ENCODE measurements around the gene GSG1L.

GSG1L gene

DNA sequence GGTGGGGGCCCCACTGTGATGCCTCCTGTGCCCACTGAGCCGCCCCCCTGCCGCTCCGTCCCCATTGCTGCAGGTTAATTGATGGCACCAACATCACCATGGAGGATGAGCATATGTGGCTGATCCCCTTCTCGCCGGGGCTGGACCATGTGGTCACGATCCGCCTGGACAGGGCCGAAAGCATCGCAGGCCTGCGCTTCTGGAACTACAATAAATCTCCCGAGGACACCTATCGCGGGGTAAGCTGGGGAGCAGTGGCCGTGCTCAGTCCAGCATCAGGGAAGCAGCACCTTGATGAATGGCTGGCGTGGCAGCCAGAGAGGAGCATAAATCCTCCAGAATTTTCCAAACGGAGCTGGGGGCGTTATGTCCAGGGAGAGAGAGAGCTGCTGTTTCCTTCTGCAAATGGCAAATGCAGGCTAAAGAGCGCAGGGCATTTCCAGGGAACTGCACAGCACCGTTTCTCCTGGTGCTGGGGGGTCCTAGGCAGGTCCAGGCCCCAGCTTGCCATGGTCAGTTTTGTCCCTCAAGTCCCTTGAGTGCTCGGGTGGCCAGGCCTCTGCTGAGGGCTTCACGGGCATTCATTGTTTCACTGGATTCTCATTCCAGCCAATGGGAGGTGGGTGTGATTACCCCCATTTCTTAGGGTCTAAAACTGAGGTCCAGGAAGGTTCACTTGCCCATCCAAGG lies 297.1 kb downstream of the GSG1L start:
- H3K4me3 Mint-ChIP-seq: no peak overlapping the region
- peaks cover 15% of the 10 kb centered on the region for H3K36me3 Mint-ChIP-seq (ENCODE audit: low read depth)
- no peaks in the 10 kb centered on the region for H3K9me3 Mint-ChIP-seq
- H3K27me3 Mint-ChIP-seq: no peaks in the 10 kb centered on the region
- H3K27ac Mint-ChIP-seq: no peak overlapping the region
- H3K4me1 Mint-ChIP-seq (ENCODE audit: low read depth): no peaks in the 10 kb centered on the region

- peaks cover 11% of the 10 kb centered on the region for H3K36me3 Mint-ChIP-seq (ENCODE audit: low read depth)
- no peak overlapping the region for H3K4me3 Mint-ChIP-seq
- no peak overlapping the region for H3K27ac Mint-ChIP-seq
- H3K9me3 Mint-ChIP-seq: no peaks in the 10 kb centered on the region
- H3K27me3 Mint-ChIP-seq: no peaks in the 10 kb centered on the region
- H3K4me1 Mint-ChIP-seq (ENCODE audit: low read depth): no peaks in the 10 kb centered on the region
These were observed 298.4 kb downstream of the GSG1L start for GRCh38 chr16:27764869-27765675.

GRCh38 chr16:27764427-27764826 lies 299.1 kb downstream of the GSG1L start:
- Mint-ChIP-seq H3K4me3 (no peak overlapping the region), H3K27me3 (no peaks in the 10 kb centered on the region)

GRCh38 chr16:27762441-27762840 lies 301.1 kb downstream of the GSG1L start:
- no peaks in the 10 kb centered on the region for H3K4me1 Mint-ChIP-seq (ENCODE audit: low read depth)

More at GRCh38 chr16:27764427-27764826, 299.1 kb downstream of the GSG1L start:
- peaks cover 11% of the 10 kb centered on the region for H3K36me3 Mint-ChIP-seq (ENCODE audit: low read depth)
- H3K27ac Mint-ChIP-seq: no peak overlapping the region
- H3K4me1 Mint-ChIP-seq (ENCODE audit: low read depth): no peaks in the 10 kb centered on the region
- no peaks in the 10 kb centered on the region for H3K9me3 Mint-ChIP-seq

DNA sequence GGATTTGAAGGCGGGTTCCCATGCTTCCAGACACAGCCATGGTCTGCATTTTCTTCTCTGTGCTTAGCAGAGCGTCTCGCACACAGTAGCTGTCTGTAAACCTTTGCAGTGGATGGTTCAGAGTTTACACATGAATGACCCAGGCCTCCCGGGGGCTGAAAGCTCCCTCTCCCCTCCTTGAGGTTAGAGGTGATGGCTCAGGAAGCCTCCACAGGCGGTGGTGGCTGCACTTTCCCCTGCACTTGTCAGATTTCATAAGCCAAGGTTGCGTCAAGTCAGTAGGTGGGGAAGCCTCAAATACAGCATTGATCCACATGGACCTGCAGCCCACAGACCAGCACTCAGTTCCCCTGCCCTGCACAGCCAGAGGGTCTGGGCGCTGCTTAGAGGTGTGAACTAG lies 301.7 kb downstream of the GSG1L start:
- no peak overlapping the region for H3K27ac Mint-ChIP-seq
- H3K27me3 Mint-ChIP-seq: no peaks in the 10 kb centered on the region
- peaks cover 23% of the 10 kb centered on the region for H3K36me3 Mint-ChIP-seq (ENCODE audit: low read depth)
- H3K4me1 Mint-ChIP-seq (ENCODE audit: low read depth): no peaks in the 10 kb centered on the region
- H3K9me3 Mint-ChIP-seq: no peaks in the 10 kb centered on the region
- no peak overlapping the region for H3K4me3 Mint-ChIP-seq

More at GRCh38 chr16:27762441-27762840, 301.1 kb downstream of the GSG1L start:
- Mint-ChIP-seq H3K27me3 (no peaks in the 10 kb centered on the region), H3K9me3 (no peaks in the 10 kb centered on the region), H3K27ac (no peak overlapping the region), H3K4me3 (no peak overlapping the region), H3K36me3 (ENCODE audit: low read depth) (peaks cover 23% of the 10 kb centered on the region)

GRCh38 chr16:27760789-27761176 lies 302.7 kb downstream of the GSG1L start:
- Mint-ChIP-seq H3K4me1 (ENCODE audit: low read depth) (no peaks in the 10 kb centered on the region), H3K9me3 (no peaks in the 10 kb centered on the region), H3K27ac (no peak overlapping the region), H3K4me3 (no peak overlapping the region), H3K27me3 (no peaks in the 10 kb centered on the region), H3K36me3 (ENCODE audit: low read depth) (peaks cover 23% of the 10 kb centered on the region)

DNA sequence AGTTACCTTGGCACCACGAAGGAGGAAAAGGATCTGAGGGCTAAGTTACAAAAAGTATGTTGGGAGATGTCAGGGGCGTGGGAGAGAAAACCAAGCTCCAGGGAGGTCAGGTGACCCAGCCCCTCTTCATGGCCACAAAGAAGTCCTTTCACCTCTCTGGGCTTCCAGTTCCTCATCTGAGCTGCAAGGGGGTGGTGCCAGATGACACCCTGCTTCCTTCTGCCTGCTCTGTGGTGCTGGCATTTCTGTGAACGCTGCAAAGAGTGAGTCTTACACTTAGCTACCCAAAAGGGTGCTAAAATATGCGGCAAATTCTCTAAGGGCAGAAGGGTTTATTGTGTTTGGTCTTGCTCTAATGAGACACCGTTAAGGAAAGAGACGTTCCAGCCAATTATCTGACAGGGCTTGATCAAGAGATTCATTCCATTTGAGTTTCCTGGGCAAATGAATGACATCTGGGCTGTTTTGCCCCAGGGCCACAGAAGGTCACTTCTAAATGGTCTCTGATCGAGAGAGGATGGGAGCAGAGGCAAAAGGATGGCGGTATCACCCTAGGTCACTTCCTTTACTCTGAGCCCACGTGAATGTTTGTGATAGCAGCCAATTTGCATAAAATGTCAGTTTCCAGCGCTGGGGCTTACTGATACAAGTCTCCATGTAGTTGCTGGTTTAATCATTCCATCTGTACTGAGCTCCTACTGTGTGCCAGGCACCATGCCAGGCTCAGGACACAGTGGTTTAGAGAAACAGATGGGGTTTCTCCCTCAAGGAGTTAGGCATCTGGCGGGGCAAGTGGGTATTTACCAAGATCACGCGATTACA lies 303.3 kb downstream of the GSG1L start:
- H3K27ac Mint-ChIP-seq: no peak overlapping the region
- H3K4me3 Mint-ChIP-seq: no peak overlapping the region
- no peaks in the 10 kb centered on the region for H3K9me3 Mint-ChIP-seq
- H3K4me1 Mint-ChIP-seq (ENCODE audit: low read depth): no peaks in the 10 kb centered on the region
- peaks cover 24% of the 10 kb centered on the region for H3K36me3 Mint-ChIP-seq (ENCODE audit: low read depth)
- H3K27me3 Mint-ChIP-seq: no peaks in the 10 kb centered on the region

- H3K4me1 Mint-ChIP-seq (ENCODE audit: low read depth): no peaks in the 10 kb centered on the region
These were observed 304.1 kb downstream of the GSG1L start for GRCh38 chr16:27759301-27759871.

GRCh38 chr16:27758544-27758943 lies 305.0 kb downstream of the GSG1L start:
- H3K27ac Mint-ChIP-seq: no peak overlapping the region
- no peak overlapping the region for H3K4me3 Mint-ChIP-seq
- no peaks in the 10 kb centered on the region for H3K4me1 Mint-ChIP-seq (ENCODE audit: low read depth)
- no peaks in the 10 kb centered on the region for H3K27me3 Mint-ChIP-seq
- H3K9me3 Mint-ChIP-seq: no peaks in the 10 kb centered on the region
- peaks cover 18% of the 10 kb centered on the region for H3K36me3 Mint-ChIP-seq (ENCODE audit: low read depth)

More at GRCh38 chr16:27759301-27759871, 304.1 kb downstream of the GSG1L start:
- Mint-ChIP-seq H3K27ac (no peak overlapping the region), H3K9me3 (no peaks in the 10 kb centered on the region), H3K27me3 (no peaks in the 10 kb centered on the region), H3K36me3 (ENCODE audit: low read depth) (peaks cover 22% of the 10 kb centered on the region), H3K4me3 (no peak overlapping the region)

DNA sequence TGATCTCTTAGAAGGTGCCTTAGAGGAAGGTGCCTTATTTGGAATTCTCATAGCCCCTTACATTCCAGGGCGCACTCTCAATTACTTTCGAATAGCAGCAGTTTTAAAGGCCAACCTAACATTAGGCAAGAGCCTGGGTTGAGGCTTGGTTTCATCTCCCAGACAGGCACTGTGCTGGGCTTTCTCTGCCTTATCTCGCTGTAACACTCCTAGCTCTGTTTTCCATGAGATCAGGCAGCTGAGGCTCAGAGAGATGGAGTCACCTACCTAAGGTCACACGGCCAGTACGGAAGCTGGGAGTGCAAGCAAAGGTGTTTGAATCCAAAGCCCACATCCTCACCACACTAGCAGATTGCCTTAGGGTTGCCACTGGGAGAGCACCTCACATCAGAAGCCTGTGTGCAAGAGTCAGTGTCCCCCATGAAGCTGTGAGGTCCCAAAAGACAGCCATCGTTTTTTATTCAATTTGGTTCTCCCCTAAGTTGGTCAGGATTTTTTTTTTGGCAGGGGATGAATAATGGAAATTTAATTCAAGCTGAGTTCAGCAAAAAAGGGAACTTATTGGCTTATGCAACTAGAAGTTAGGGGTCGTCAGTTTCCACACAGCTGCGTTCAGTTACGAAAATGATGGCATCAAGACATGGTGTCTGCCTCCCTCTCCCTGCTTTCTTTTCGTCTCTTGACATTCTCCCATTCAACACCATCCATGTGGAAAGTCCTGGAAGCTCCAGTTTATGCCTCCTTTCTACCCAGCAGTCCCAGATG lies 307.1 kb downstream of the GSG1L start:
- Mint-ChIP-seq H3K36me3 (ENCODE audit: low read depth) (peaks cover 17% of the 10 kb centered on the region), H3K4me1 (ENCODE audit: low read depth) (no peaks in the 10 kb centered on the region), H3K27me3 (no peaks in the 10 kb centered on the region), H3K9me3 (no peaks in the 10 kb centered on the region), H3K27ac (no peak overlapping the region), H3K4me3 (no peak overlapping the region)

DNA sequence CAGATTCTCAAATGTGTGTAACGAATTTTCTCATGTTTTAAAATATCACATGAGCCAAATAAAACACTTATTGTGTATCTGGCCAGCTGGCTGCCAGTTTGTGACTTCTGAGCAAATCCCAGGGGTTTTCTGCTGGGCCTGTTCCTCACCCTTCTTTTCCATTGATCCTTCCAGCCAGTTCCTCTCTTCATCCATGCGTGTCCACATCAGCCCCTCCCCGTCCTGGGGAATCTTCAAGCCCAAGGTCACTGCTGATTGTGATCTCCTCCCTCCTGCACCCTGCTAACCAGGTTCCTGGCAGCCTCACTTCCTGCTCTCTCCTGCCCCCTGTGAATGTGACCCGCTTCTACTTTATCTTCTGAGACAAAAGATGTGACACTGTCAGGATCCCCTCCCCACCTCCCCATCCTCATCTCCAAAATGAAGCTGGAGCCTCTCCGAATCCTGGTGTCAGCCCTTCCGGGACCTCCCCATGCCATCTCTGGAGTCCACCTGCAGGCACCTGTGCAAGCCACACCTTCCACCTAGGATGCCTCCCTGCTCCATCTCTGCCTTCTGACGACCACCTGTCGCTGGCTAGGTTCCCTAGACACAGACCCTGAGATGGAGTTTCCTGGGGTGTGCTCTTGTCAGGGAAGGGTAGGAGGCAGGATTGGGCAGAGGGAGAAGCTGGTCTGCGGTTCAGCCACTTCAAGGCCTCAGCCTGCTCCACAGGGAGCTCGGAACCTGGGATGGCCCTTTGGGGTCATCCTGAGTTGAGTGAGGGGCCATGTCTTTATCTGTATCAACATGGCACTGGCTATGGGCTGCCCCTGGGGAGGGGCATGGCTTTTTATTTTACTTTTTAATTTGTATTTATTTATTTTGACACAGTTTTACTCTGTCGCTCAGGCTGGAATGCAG lies 308.5 kb downstream of the GSG1L start:
- Mint-ChIP-seq H3K9me3 (no peaks in the 10 kb centered on the region), H3K27ac (no peak overlapping the region), H3K4me3 (no peak overlapping the region)

DNA sequence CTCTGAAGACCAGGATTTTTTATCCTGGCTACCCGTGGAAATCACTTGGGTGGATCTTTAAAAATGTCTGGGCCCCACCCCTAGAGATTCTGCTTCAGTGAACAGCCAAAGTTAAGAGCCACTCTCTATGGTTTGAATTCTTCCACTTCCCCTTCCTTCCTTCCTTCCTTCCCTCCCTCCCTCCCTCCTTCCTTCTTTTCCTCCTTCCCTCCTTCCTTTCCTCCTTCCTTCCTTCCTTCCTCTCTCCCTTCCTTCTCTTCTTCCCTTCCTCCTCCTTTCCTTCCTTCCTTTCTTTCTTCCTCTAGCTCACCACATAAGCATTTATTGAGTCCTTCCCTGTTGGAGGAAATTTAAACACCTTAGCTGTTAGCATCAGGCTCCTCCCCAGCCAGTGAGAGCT lies 310.0 kb downstream of the GSG1L start:
- no peak overlapping the region for H3K4me3 Mint-ChIP-seq

More for the DNA sequence above, 308.5 kb downstream of the GSG1L start:
- peaks cover 19% of the 10 kb centered on the region for H3K36me3 Mint-ChIP-seq (ENCODE audit: low read depth)
- H3K4me1 Mint-ChIP-seq (ENCODE audit: low read depth): no peaks in the 10 kb centered on the region
- no peaks in the 10 kb centered on the region for H3K27me3 Mint-ChIP-seq

DNA sequence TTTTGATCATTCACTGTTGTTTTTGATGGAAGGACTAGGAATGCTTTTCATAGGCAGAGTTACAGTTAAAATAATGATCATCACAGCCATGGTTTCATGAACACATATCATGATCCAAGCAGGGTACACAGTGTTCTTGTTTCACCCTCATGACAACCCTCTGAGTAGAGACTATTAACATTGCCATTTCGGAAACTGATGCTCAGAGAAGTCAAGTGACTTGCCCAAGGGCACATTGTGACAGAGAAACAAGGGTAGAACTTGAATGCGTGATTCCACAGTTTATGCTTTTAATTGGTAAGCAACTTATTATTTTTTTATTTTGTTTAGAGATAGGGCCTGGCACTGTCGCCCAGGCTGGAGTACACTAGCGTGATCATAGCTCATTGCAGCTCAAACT lies 311.3 kb downstream of the GSG1L start:
- no peaks in the 10 kb centered on the region for H3K27me3 Mint-ChIP-seq
- peaks cover 4% of the 10 kb centered on the region for H3K4me1 Mint-ChIP-seq (ENCODE audit: low read depth)
- peaks cover 11% of the 10 kb centered on the region for H3K36me3 Mint-ChIP-seq (ENCODE audit: low read depth)
- no peak overlapping the region for H3K27ac Mint-ChIP-seq
- no peak overlapping the region for H3K4me3 Mint-ChIP-seq
- no peaks in the 10 kb centered on the region for H3K9me3 Mint-ChIP-seq

More for the DNA sequence above, 310.0 kb downstream of the GSG1L start:
- H3K36me3 Mint-ChIP-seq (ENCODE audit: low read depth): peaks cover 16% of the 10 kb centered on the region
- H3K27me3 Mint-ChIP-seq: no peaks in the 10 kb centered on the region
- H3K27ac Mint-ChIP-seq: no peak overlapping the region
- peaks cover 4% of the 10 kb centered on the region for H3K4me1 Mint-ChIP-seq (ENCODE audit: low read depth)
- H3K9me3 Mint-ChIP-seq: no peaks in the 10 kb centered on the region
